WERI-Rb-1 (cell line): ENCODE results near the gene MYO1G.

Experiments
- DNase-seq: peaks from one replicate; pipeline ENCODE4 v3.0.0-alpha.2; 2020
- H3K27ac ChIP-seq: fragments of 250-450 bp; sonication (Bioruptor Pico); 2 replicates; pipeline ENCODE4 v1.5.1; 2020; ENCODE audit warnings: mild to moderate bottlenecking, moderate library complexity
- H3K27me3 ChIP-seq: fragments of 250-450 bp; sonication (Bioruptor Pico); 2 replicates; pipeline ENCODE4 v1.5.1; 2021; ENCODE audit warnings: mild to moderate bottlenecking, low read depth, moderate library complexity; ENCODE audit not compliant: insufficient read depth, severe bottlenecking
- H3K36me3 ChIP-seq: fragments of 250-450 bp; sonication (Bioruptor Pico); 2 replicates; pipeline ENCODE4 v1.5.1; 2020; ENCODE audit warnings: mild to moderate bottlenecking, moderate library complexity
- H3K4me3 ChIP-seq: 2 replicates; pipeline ENCODE4 v1.5.1; 2011; ENCODE audit warnings: low read depth, mild to moderate bottlenecking, control low read depth, low read length
- H3K9me3 ChIP-seq: fragments of 250-450 bp; sonication (Bioruptor Pico); 2 replicates; pipeline ENCODE4 v1.5.1; 2021; ENCODE audit warnings: mild to moderate bottlenecking, moderate library complexity; ENCODE audit not compliant: severe bottlenecking
- CTCF ChIP-seq: IDR thresholded peaks from 2 replicates; pipeline ENCODE4 v1.5.1; 2011; ENCODE audit warnings: low read depth, mild to moderate bottlenecking, control low read depth, inconsistent platforms, low read length

The MYO1G gene

GRCh38 chr7:44976746-44977196 is 2.0 kb downstream of the MYO1G start:
- Histone ChIP-seq H3K27ac (no peak overlapping the region), H3K9me3 (no peaks in the 10 kb centered on the region), H3K36me3 (peaks cover 22% of the 10 kb centered on the region), H3K27me3 (no peaks in the 10 kb centered on the region), H3K4me3 (no peak overlapping the region)
- DNase-seq: no peak
- no peak for TF ChIP-seq CTCF

- DNase-seq: no peak
- H3K36me3 ChIP-seq: peaks cover 16% of the 10 kb centered on the region
- no peaks in the 10 kb centered on the region for H3K9me3 ChIP-seq
- TF ChIP-seq CTCF: no peak
- H3K27me3 ChIP-seq: no peaks in the 10 kb centered on the region
- no peak overlapping the region for H3K27ac ChIP-seq
- H3K4me3 ChIP-seq: no peak overlapping the region
Observed at GRCh38 chr7:44976040-44976745, 2.6 kb downstream of the MYO1G start.

- TF ChIP-seq CTCF: no peak
- Histone ChIP-seq H3K27me3 (no peaks in the 10 kb centered on the region), H3K9me3 (no peaks in the 10 kb centered on the region), H3K36me3 (peaks cover 9% of the 10 kb centered on the region), H3K27ac (no peak overlapping the region), H3K4me3 (no peak overlapping the region)
- no peak for DNase-seq
Observed at GRCh38 chr7:44975331-44976039, 3.3 kb downstream of the MYO1G start.

- peaks cover 3% of the 10 kb centered on the region for H3K36me3 ChIP-seq
- no peak for TF ChIP-seq CTCF
- no peak for DNase-seq
Observed at GRCh38 chr7:44974549-44974948, 4.3 kb downstream of the MYO1G start.

GRCh38 chr7:44973610-44974401 is 5.0 kb downstream of the MYO1G start:
- H3K4me3 ChIP-seq: no peak overlapping the region
- no peaks in the 10 kb centered on the region for H3K9me3 ChIP-seq
- DNase-seq: peak; percentile 78
- peak; percentile 79 for TF ChIP-seq CTCF
- no peak overlapping the region for H3K27ac ChIP-seq
- peaks cover 3% of the 10 kb centered on the region for H3K36me3 ChIP-seq
- no peaks in the 10 kb centered on the region for H3K27me3 ChIP-seq

More at GRCh38 chr7:44974549-44974948, 4.3 kb downstream of the MYO1G start:
- no peak overlapping the region for H3K27ac ChIP-seq
- H3K27me3 ChIP-seq: no peaks in the 10 kb centered on the region
- H3K4me3 ChIP-seq: no peak overlapping the region
- no peaks in the 10 kb centered on the region for H3K9me3 ChIP-seq
